Smooth muscle cell (in vitro differentiated cells): ENCODE data around the gene PCLO. TPM values are rescaled to one million over a fixed set of nuclear protein-coding genes. Genes with fewer than 3 reads are reported as not detected.

Source experiments
- DNase-seq: peaks from one replicate; lab custom pipeline; 2025; ENCODE audit not compliant: unreplicated experiment; lab: John Stamatoyannopoulos, UW
- H2AFZ ChIP-seq: fragments of 200-600 bp; sonication (generic); 2 replicates; pipeline ENCODE4 v1.6.0; 2016; ENCODE audit warnings: antibody characterized with exemption, low read depth, mild to moderate bottlenecking
- H3F3A ChIP-seq: fragments of 200-600 bp; sonication (generic); 2 replicates; pipeline ENCODE4 v1.6.0; 2017; ENCODE audit warnings: antibody characterized with exemption, low read depth
- H3K27ac ChIP-seq: fragments of 200-600 bp; sonication (generic); 2 replicates; pipeline ENCODE4 v1.5.1; 2016; ENCODE audit warnings: low read depth, mild to moderate bottlenecking
- H3K27me3 ChIP-seq: fragments of 200-600 bp; sonication (generic); 2 replicates; pipeline ENCODE4 v1.6.1; 2016; ENCODE audit warnings: low read depth, mild to moderate bottlenecking
- H3K36me3 ChIP-seq: fragments of 200-600 bp; sonication (generic); 2 replicates; pipeline ENCODE4 v1.5.1; 2016; ENCODE audit warnings: low read depth
- H3K4me1 ChIP-seq: fragments of 200-600 bp; sonication (generic); 2 replicates; pipeline ENCODE4 v1.5.1; 2016; ENCODE audit warnings: low read depth
- H3K4me2 ChIP-seq: fragments of 200-600 bp; sonication (generic); 2 replicates; pipeline ENCODE4 v1.6.0; 2016; ENCODE audit warnings: mild to moderate bottlenecking
- H3K4me3 ChIP-seq: fragments of 200-600 bp; sonication (generic); 2 replicates; pipeline ENCODE4 v1.5.1; 2016; ENCODE audit warnings: mild to moderate bottlenecking
- H3K79me2 ChIP-seq: fragments of 200-600 bp; sonication (generic); 2 replicates; pipeline ENCODE4 v1.6.0; 2016; ENCODE audit warnings: low read depth, mild to moderate bottlenecking
- H3K9ac ChIP-seq: fragments of 200-600 bp; sonication (generic); 2 replicates; pipeline ENCODE4 v1.6.0; 2016; ENCODE audit warnings: low read depth
- H3K9me3 ChIP-seq: fragments of 200-600 bp; sonication (generic); replicated peaks from 2 replicates; pipeline ENCODE4 v1.5.1; 2016; ENCODE audit warnings: low read depth
- H4K20me1 ChIP-seq: fragments of 200-600 bp; sonication (generic); 2 replicates; pipeline ENCODE4 v1.6.0; 2016; ENCODE audit warnings: low read depth
- WGBS: methylation state at CpG from one replicate; pipeline ENCODE4 v1.1.7; 2016; ENCODE audit warnings: low lambda C conversion rate; 5-methylcytosine and 5-hydroxymethylcytosine counted together
- polyA plus RNA-seq: library from polyadenylated mRNA; unstranded; fragments of >200 nt; fragmentation: Nextera tagmentation; extraction: Ambion mirVana; gene quantifications from 2 replicates; pipeline ENCODE4 v1.2.1, GENCODE V29; 2016
- total RNA-seq: library from RNA; depleted of rRNA; stranded (reverse); fragments of >200 nt; gene quantifications from 2 replicates; pipeline ENCODE4 v1.2.3, GENCODE V29; 2014
- TF ChIP-seq, protein P1 (sequence below): fragments of 200-600 bp; sonication (generic); IDR thresholded peaks from 2 replicates; pipeline ENCODE4 v1.5.1; 2017; ENCODE audit warnings: borderline replicate concordance, mild to moderate bottlenecking, antibody characterized with exemption; ENCODE audit not compliant: insufficient read depth, poor library complexity, severe bottlenecking

Gene PCLO
- total and polyA plus RNA-seq, 2 experiments from 2014 or later = 0.42 to 1.9 TPM

DNA sequence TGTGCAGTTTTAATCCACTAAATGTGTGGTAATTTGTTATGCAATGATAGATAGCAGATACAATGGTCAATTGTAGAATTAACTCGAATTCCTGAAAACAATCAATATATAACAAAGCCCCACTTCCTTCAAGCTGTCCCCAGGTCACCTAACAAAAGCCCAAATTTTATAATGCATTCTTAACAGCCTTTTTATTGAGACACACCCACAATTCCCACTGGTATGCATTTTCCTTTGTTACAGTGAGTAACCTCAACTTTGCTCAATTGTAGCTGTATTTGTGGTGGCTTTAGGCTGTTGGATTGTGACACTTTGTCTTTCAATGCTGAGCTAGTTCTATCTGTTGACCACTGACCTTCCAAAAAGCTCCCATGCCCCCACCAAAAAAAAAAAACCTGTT, 439.3 kb downstream of the PCLO start:
- TF ChIP-seq, protein P1, sequence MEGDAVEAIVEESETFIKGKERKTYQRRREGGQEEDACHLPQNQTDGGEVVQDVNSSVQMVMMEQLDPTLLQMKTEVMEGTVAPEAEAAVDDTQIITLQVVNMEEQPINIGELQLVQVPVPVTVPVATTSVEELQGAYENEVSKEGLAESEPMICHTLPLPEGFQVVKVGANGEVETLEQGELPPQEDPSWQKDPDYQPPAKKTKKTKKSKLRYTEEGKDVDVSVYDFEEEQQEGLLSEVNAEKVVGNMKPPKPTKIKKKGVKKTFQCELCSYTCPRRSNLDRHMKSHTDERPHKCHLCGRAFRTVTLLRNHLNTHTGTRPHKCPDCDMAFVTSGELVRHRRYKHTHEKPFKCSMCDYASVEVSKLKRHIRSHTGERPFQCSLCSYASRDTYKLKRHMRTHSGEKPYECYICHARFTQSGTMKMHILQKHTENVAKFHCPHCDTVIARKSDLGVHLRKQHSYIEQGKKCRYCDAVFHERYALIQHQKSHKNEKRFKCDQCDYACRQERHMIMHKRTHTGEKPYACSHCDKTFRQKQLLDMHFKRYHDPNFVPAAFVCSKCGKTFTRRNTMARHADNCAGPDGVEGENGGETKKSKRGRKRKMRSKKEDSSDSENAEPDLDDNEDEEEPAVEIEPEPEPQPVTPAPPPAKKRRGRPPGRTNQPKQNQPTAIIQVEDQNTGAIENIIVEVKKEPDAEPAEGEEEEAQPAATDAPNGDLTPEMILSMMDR = no peak
- 87% methylated on average over 1 of the region's 1 CpG for WGBS
- Histone ChIP-seq H3K4me1 (no peaks in the 10 kb centered on the region), H2AFZ (peak overlapping the region; percentile 48), H3K4me2 (no peak overlapping the region), H3K9me3 (no peaks in the 10 kb centered on the region), H4K20me1 (no peaks in the 10 kb centered on the region), H3K4me3 (no peak overlapping the region), H3F3A (no peaks in the 10 kb centered on the region), H3K79me2 (no peaks in the 10 kb centered on the region), H3K9ac (no peak overlapping the region), H3K36me3 (no peaks in the 10 kb centered on the region), H3K27me3 (no peaks in the 10 kb centered on the region), H3K27ac (no peak overlapping the region)
- DNase-seq = no peak

DNA sequence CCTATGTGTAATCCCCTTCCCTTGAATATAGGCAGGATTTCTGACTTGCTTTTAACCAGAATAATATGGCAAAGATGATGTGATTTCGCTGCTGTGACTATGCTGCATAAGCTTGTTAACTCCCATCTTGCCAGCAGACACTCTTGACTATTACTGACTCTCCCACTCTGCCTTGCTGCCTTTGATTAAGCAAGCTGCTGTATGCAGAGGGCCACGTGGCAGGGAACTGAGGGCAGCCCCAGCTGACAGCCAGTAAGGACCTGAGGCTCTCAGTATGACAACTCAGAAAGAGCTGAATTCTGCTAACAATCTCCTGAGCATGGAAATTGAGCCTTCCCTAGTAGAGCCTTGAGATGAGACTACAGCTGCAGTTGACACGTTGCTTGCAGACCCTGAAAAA, 439.7 kb downstream of the PCLO start:
- Histone ChIP-seq H3K27ac (no peak overlapping the region), H3K4me2 (no peak overlapping the region), H3K36me3 (no peaks in the 10 kb centered on the region), H3K9me3 (no peaks in the 10 kb centered on the region), H3K4me3 (no peak overlapping the region), H3K79me2 (no peaks in the 10 kb centered on the region), H2AFZ (peak overlapping the region; percentile 48), H3K27me3 (no peaks in the 10 kb centered on the region), H3K9ac (no peak overlapping the region), H3K4me1 (no peaks in the 10 kb centered on the region), H3F3A (no peaks in the 10 kb centered on the region), H4K20me1 (no peaks in the 10 kb centered on the region)
- TF ChIP-seq, protein P1 = no peak
- no peak for DNase-seq
- 41% methylated on average over 3 of the region's 3 CpGs for WGBS

DNA sequence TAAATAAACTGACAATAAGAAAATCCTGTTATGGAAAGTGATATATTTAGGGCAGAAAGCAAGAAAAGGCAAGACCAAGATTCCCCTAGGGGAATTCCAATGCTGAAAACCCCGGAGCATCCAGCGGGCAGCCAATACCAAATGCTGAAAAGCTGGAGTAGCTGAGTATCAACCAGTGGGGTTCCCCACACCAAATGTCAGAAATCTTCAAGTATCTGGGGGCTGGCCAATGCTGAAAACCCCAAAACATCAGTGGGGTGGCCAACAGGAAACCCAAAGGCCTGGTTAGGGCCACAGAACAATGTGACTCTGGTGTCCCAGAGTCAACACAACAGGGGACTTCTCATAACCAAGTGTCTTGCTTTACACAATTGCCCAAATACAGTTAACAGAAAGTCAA, 447.3 kb downstream of the PCLO start:
- 73% methylated on average over 2 of the region's 2 CpGs for WGBS
- DNase-seq = no peak
- TF ChIP-seq, protein P1 = no peak

DNA sequence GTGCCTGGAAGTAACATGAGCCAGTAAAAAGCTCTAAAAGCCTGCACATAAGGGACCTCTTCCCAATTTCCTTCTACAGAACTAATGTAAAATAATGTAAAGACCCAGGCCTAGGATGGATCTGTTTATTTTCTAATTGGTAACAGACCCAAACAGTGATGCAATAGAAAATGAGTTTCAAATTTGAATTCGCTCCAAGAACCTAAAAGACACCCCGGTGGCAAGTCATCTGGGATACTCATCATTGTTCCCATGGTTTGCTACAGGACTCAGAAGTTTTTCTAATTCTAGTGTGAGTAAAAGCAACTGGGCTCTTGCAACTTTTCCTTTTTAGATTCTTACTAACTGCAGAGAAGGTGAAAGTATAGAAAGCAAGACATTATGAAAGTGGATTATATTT, 447.8 kb downstream of the PCLO start:
- Histone ChIP-seq H3K9me3 (no peaks in the 10 kb centered on the region), H2AFZ (no peak overlapping the region), H3K36me3 (no peaks in the 10 kb centered on the region), H3K27ac (no peak overlapping the region), H3K27me3 (no peaks in the 10 kb centered on the region), H3F3A (no peaks in the 10 kb centered on the region), H4K20me1 (no peaks in the 10 kb centered on the region), H3K9ac (no peak overlapping the region), H3K4me1 (no peaks in the 10 kb centered on the region), H3K4me2 (no peak overlapping the region), H3K79me2 (no peaks in the 10 kb centered on the region), H3K4me3 (no peak overlapping the region)
- TF ChIP-seq, protein P1 = no peak
- WGBS = 84% methylated on average over 2 of the region's 2 CpGs
- no peak for DNase-seq

More for the DNA sequence above, 447.3 kb downstream of the PCLO start:
- no peaks in the 10 kb centered on the region for H3K27me3 ChIP-seq
- no peak overlapping the region for H3K27ac ChIP-seq
- H3K9me3 ChIP-seq = no peaks in the 10 kb centered on the region
- no peaks in the 10 kb centered on the region for H3F3A ChIP-seq
- no peak overlapping the region for H2AFZ ChIP-seq
- H3K4me2 ChIP-seq = no peak overlapping the region
- H3K9ac ChIP-seq = no peak overlapping the region
- H3K4me1 ChIP-seq = no peaks in the 10 kb centered on the region
- no peaks in the 10 kb centered on the region for H3K36me3 ChIP-seq
- no peaks in the 10 kb centered on the region for H4K20me1 ChIP-seq
- no peak overlapping the region for H3K4me3 ChIP-seq
- H3K79me2 ChIP-seq = no peaks in the 10 kb centered on the region
